Urothelium cell line (cell line): ENCODE measurements around the gene GOLGA2.

Experiments
- DNase-seq: peaks from one replicate; pipeline ENCODE4 v3.0.0; 2011; ENCODE audit warnings: low spot score, mixed read lengths
- FAIRE-seq: peaks from 2 replicates; lab custom pipeline; 2011; peaks lifted over from hg19 to GRCh38; lab: Jason Lieb, UNC

The GOLGA2 gene

GRCh38 chr9:128260340-128260739 is 15.5 kb downstream of the GOLGA2 start:
- no peak for DNase-seq
- FAIRE-seq, result no peak

- FAIRE-seq (no peak), DNase-seq (no peak)
Observed at GRCh38 chr9:128259156-128259555, 16.7 kb downstream of the GOLGA2 start.

GRCh38 chr9:128258326-128258725 is 17.5 kb downstream of the GOLGA2 start:
- no peak for FAIRE-seq
- no peak for DNase-seq

GRCh38 chr9:128257907-128258306 is 17.9 kb downstream of the GOLGA2 start:
- DNase-seq, result no peak
- no peak for FAIRE-seq

- DNase-seq (no peak), FAIRE-seq (no peak)
Observed at GRCh38 chr9:128257086-128257825, 18.6 kb downstream of the GOLGA2 start.

GRCh38 chr9:128254855-128255759 is 20.7 kb downstream of the GOLGA2 start:
- DNase-seq, result peak; percentile 72
- no peak for FAIRE-seq

- no peak for DNase-seq
- no peak for FAIRE-seq
Observed at GRCh38 chr9:128254362-128254761, 21.4 kb downstream of the GOLGA2 start.

- DNase-seq, result no peak
- FAIRE-seq, result no peak
Observed at GRCh38 chr9:128253991-128254346, 21.8 kb downstream of the GOLGA2 start.

GRCh38 chr9:128253140-128253990 is 22.4 kb downstream of the GOLGA2 start:
- FAIRE-seq, result no peak
- DNase-seq, result no peak

GRCh38 chr9:128252317-128253139 is 23.3 kb downstream of the GOLGA2 start:
- FAIRE-seq, result no peak
- DNase-seq, result no peak

- DNase-seq (no peak), FAIRE-seq (no peak)
Observed at GRCh38 chr9:128251732-128252100, 24.1 kb downstream of the GOLGA2 start.

GRCh38 chr9:128250839-128251731 is 24.7 kb downstream of the GOLGA2 start:
- FAIRE-seq (no peak), DNase-seq (no peak)

GRCh38 chr9:128249908-128250838 is 25.6 kb downstream of the GOLGA2 start:
- FAIRE-seq (no peak), DNase-seq (peak; percentile 79)

- FAIRE-seq (no peak), DNase-seq (no peak)
Observed at GRCh38 chr9:128249558-128249907, 26.3 kb downstream of the GOLGA2 start.

- DNase-seq, result no peak
- no peak for FAIRE-seq
Observed at GRCh38 chr9:128247226-128247803, 28.5 kb downstream of the GOLGA2 start.

- DNase-seq, result no peak
- no peak for FAIRE-seq
Observed at GRCh38 chr9:128246471-128246870, 29.3 kb downstream of the GOLGA2 start.

GRCh38 chr9:128245421-128246151 is 30.2 kb downstream of the GOLGA2 start:
- DNase-seq (no peak), FAIRE-seq (no peak)
